Endothelial cell of umbilical vein (primary cell): ENCODE results near the gene ACOT7. TPM values are rescaled to one million over a fixed set of nuclear protein-coding genes. Genes with fewer than 3 reads are reported as not detected.

Experiments
- BruUV-seq: library from RNA; stranded (reverse); fragments of 400-500 nt; replicated peaks from 2 replicates; lab custom pipeline; 2021; lab: Mats Ljungman, UMichigan
- CTCF ChIA-PET: fragments of 300-600, 350-600 bp; sonication (Branson Sonifier 250); formaldehyde crosslinking; loops from one replicate; lab custom pipeline; 2021; ENCODE audit warnings: antibody characterized with exemption, inconsistent platforms; lab: Charles Lee
- POLR2A ChIA-PET: fragments of 300-600, 350-600 bp; sonication (Branson Sonifier 250); formaldehyde crosslinking; loops from one replicate; lab custom pipeline; 2021; ENCODE audit warnings: antibody characterized with exemption, inconsistent platforms; lab: Charles Lee
- DNase-seq: peaks from one replicate; pipeline ENCODE4 v3.0.0-alpha.2; 2011; ENCODE audit warnings: low read depth, low spot score
- FAIRE-seq: peaks from 2 replicates; lab custom pipeline; 2011; peaks lifted over from hg19 to GRCh38; lab: Jason Lieb, UNC
- H2AFZ ChIP-seq: 2 replicates; pipeline ENCODE4 v1.6.0; 2012; ENCODE audit warnings: low read depth, low read length, control low read depth, inconsistent platforms
- H3K27ac ChIP-seq: 2 replicates; pipeline ENCODE4 v1.5.1; 2011; ENCODE audit warnings: low read depth, mild to moderate bottlenecking, control low read depth, low read length, moderate library complexity; ENCODE audit not compliant: insufficient read depth
- H3K27me3 ChIP-seq, 2 experiments: 2 replicates each; pipeline versions ENCODE4 v1.6.0 to v1.6.1; 2011; ENCODE audit warnings: low read length in 2 of 2, mixed read lengths in 1 of 2; ENCODE audit not compliant: control insufficient read depth in 2 of 2, insufficient read depth in 2 of 2
- H3K36me3 ChIP-seq, 2 experiments: 2 replicates in 1 of 2; 3 replicates in 1 of 2; pipeline ENCODE4 v1.5.1; 2011; ENCODE audit warnings: low read length in 2 of 2, mild to moderate bottlenecking in 1 of 2, moderate library complexity in 1 of 2; ENCODE audit not compliant: control insufficient read depth in 2 of 2, insufficient read depth in 2 of 2; ENCODE audit errors: extremely low read depth in 1 of 2
- H3K4me1 ChIP-seq: 3 replicates; pipeline ENCODE4 v1.5.1; 2011; ENCODE audit warnings: mild to moderate bottlenecking, low read length; ENCODE audit not compliant: control insufficient read depth, insufficient read depth; ENCODE audit errors: extremely low read depth
- H3K4me2 ChIP-seq: 2 replicates; pipeline ENCODE4 v1.6.1; 2011; ENCODE audit warnings: low read length, control low read depth, mixed read lengths; ENCODE audit not compliant: insufficient read depth
- H3K4me3 ChIP-seq, 3 experiments: fragments of 200-600 bp in 1 of 3; sonication (generic), shearing (Covaris generic) in 1 of 3; replicated peaks in 1 of 3; 2 replicates each; pipeline ENCODE4 v1.5.1; 2011 to 2016; ENCODE audit warnings: control low read depth in 3 of 3, low read length in 3 of 3, mild to moderate bottlenecking in 2 of 3, inconsistent platforms in 1 of 3, low read depth in 1 of 3, moderate library complexity in 1 of 3; ENCODE audit not compliant: insufficient read depth in 1 of 3
- H3K79me2 ChIP-seq: 2 replicates; pipeline ENCODE4 v1.6.0; 2012; ENCODE audit warnings: low read length, inconsistent platforms; ENCODE audit not compliant: control insufficient read depth, insufficient read depth
- H3K9ac ChIP-seq: replicated peaks from 2 replicates; pipeline ENCODE3; 2011; ENCODE audit warnings: low read length, control low read depth; ENCODE audit not compliant: insufficient read depth; ENCODE audit errors: extremely low read depth
- H3K9me1 ChIP-seq: replicated peaks from 3 replicates; pipeline ENCODE4 v1.6.0; 2011; ENCODE audit warnings: mild to moderate bottlenecking, low read length; ENCODE audit not compliant: control insufficient read depth, insufficient read depth; ENCODE audit errors: extremely low read depth
- H3K9me3 ChIP-seq: replicated peaks from 2 replicates; pipeline ENCODE4 v1.5.1; 2012; ENCODE audit warnings: low read length, inconsistent platforms; ENCODE audit not compliant: control insufficient read depth, insufficient read depth
- H4K20me1 ChIP-seq: replicated peaks from 2 replicates; pipeline ENCODE3; 2011; ENCODE audit warnings: mild to moderate bottlenecking, low read length; ENCODE audit not compliant: control insufficient read depth, insufficient read depth; ENCODE audit errors: extremely low read depth
- CTCF ChIP-seq, 2 donors: IDR thresholded peaks; 1 replicate in 1 of 2; 2 replicates in 1 of 2; pipeline ENCODE4 v1.5.1; 2011; ENCODE audit warnings: low read length in 2 of 2, mild to moderate bottlenecking in 2 of 2, moderate library complexity in 2 of 2, control low read depth in 1 of 2, inconsistent platforms in 1 of 2, low read depth in 1 of 2; ENCODE audit not compliant: insufficient read depth in 1 of 2; ENCODE audit errors: extremely low read depth in 1 of 2
- EZH2 ChIP-seq: IDR thresholded peaks from 2 replicates; pipeline ENCODE4 v1.6.1; 2012; ENCODE audit warnings: borderline replicate concordance, low read depth, mild to moderate bottlenecking, moderate library complexity, low read length, inconsistent platforms; ENCODE audit not compliant: severe bottlenecking
- FOS ChIP-seq: IDR thresholded peaks from 2 replicates; pipeline ENCODE4 v1.6.1; 2011; ENCODE audit warnings: mild to moderate bottlenecking, low read length, moderate library complexity, borderline replicate concordance; ENCODE audit not compliant: insufficient read depth
- GATA2 ChIP-seq: IDR thresholded peaks from 2 replicates; pipeline ENCODE4 v1.7.0; 2011; ENCODE audit warnings: low read depth, mild to moderate bottlenecking, moderate library complexity, mixed read lengths, low read length; ENCODE audit not compliant: insufficient read length, insufficient read depth
- JUN ChIP-seq: IDR thresholded peaks from 2 replicates; pipeline ENCODE4 v1.6.1; 2011; ENCODE audit warnings: borderline replicate concordance, low read depth; ENCODE audit not compliant: insufficient read length, insufficient read depth
- MAX ChIP-seq: IDR thresholded peaks from 2 replicates; pipeline ENCODE4 v1.6.1; 2011; ENCODE audit not compliant: insufficient read depth, insufficient read length
- MYC ChIP-seq: IDR thresholded peaks from one replicate; pipeline ENCODE4 v1.6.1; 2011; ENCODE audit warnings: mild to moderate bottlenecking, low read depth, low read length
- POLR2A ChIP-seq: IDR thresholded peaks from 2 replicates; pipeline ENCODE4 v1.6.1; 2012; ENCODE audit warnings: low read depth, mild to moderate bottlenecking, control low read depth, low read length
- POLR2AphosphoS5 ChIP-seq: IDR thresholded peaks from 2 replicates; pipeline ENCODE4 v1.6.1; 2012; ENCODE audit warnings: low read depth, mild to moderate bottlenecking, control low read depth, low read length, moderate library complexity; ENCODE audit not compliant: insufficient read depth
- dilution Hi-C: fragments of 300-500 bp; cut with MboI; formaldehyde crosslinking; loops from one replicate; pipeline ENCODE4 v1.15.0; 2019; ENCODE audit warnings: low sequenced_read_pairs; ENCODE audit not compliant: extremely low pct_ligation_motif_present
- intact Hi-C: fragments of 100-400 bp; cut with micrococcal nuclease; formaldehyde crosslinking; loops from one replicate; pipeline ENCODE4 v1.10.0; 2022
- polyA plus RNA-seq, 4 experiments: library from polyadenylated mRNA; depleted of rRNA in 3 of 4; stranded (reverse) in 3 of 4; unstranded in 1 of 4; fragments of >200 nt; gene quantifications; 2 replicates each; pipeline versions ENCODE4 v1.2.1 to v1.2.3, GENCODE V29; 2011 to 2012; ENCODE audit warnings: missing spikeins in 1 of 4
- total RNA-seq: library from RNA; stranded (reverse); gene quantifications from 2 replicates; pipeline ENCODE4 v1.2.3, GENCODE V29; 2021

Gene ACOT7
- total and polyA plus RNA-seq, 2 donors (not counting 3 experiments of a cell fraction or from before 2014, with no cell fraction given): 69.4 to 105 TPM

DNA sequence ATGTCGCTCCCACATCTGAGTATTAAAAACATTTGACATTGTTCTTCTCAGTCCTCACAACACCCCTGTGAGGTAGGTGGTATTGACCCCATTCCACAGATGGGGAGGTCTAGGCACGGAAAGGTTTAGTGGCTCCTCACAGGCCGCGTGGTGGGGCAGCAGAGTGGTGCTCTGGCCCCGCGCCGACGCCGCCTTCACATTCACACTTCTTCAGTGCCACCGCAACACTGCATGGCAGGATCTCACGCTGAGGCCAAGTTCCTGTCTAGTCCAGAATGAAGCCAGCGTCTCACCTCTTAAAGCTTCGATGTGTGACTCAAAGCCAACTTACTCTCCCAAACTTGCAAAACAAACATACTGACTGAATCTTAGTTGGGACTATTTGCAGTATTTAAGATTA is 169.9 kb downstream of the ACOT7 start:
- Histone ChIP-seq H2AFZ (no peak overlapping the region), H3K4me1 (no peaks in the 10 kb centered on the region), H3K79me2 (peaks cover 6% of the 10 kb centered on the region), H3K9me3 (no peaks in the 10 kb centered on the region), H3K4me2 (no peak overlapping the region), H3K4me3 (no peak overlapping the region), H3K27me3 (no peaks in the 10 kb centered on the region), H3K27ac (no peak overlapping the region), H4K20me1 (no peaks in the 10 kb centered on the region), H3K9ac (no peak overlapping the region), H3K9me1 (no peaks in the 10 kb centered on the region), H3K36me3 (peaks cover 8 to 21% of the 10 kb centered on the region in 2 experiments)
- TSS peak; percentile 14 for BruUV-seq
- CTCF ChIA-PET: interaction anchor here (1.2 kb wide), 1 partner anchor 19 kb away, joined by 5 read pairs; no protein-coding TSS in a partner anchor
- POLR2A ChIA-PET: no interaction called here
- no peak for FAIRE-seq
- TF ChIP-seq CTCF (IDR thresholded peaks at IDR 0.05; ENCODE audit: extremely low read depth in 1 of 2, insufficient read depth in 1 of 2, low read depth in 1 of 2, low read length in 2 of 2): no peak
- TF ChIP-seq GATA2: no peak
- TF ChIP-seq EZH2: no peak
- TF ChIP-seq MAX: no peak
- no peak for TF ChIP-seq POLR2AphosphoS5
- no peak for TF ChIP-seq JUN
- TF ChIP-seq POLR2A: no peak
- TF ChIP-seq FOS: no peak
- no peak for TF ChIP-seq MYC
- intact Hi-C loops (no loop called here), dilution Hi-C loops (no loop called here)
- DNase-seq: no peak
